CD4-positive, alpha-beta memory T cell (primary cell): Measurements from ENCODE around the gene ATG5. TPM values are rescaled to one million over a fixed set of nuclear protein-coding genes. Genes with fewer than 3 reads are reported as not detected.

Experiments
- CTCF ChIA-PET: fragments of 350-600 bp; sonication (Branson Sonifier 250); formaldehyde crosslinking; loops from one replicate; lab custom pipeline; 2021; ENCODE audit warnings: inconsistent platforms; ENCODE audit not compliant: partially characterized antibody; lab: Charles Lee
- POLR2A ChIA-PET: fragments of 350-600 bp; sonication (Branson Sonifier 250); formaldehyde crosslinking; loops from one replicate; lab custom pipeline; 2021; ENCODE audit not compliant: partially characterized antibody; lab: Charles Lee
- DNase-seq, 5 donors: peaks; one replicate each; pipeline versions ENCODE4 v3.0.0 to v3.0.0-alpha.2; 2020 to 2022; ENCODE audit warnings: mixed read lengths in 1 of 5
- H3K27ac ChIP-seq: one replicate; pipeline ENCODE4 v1.7.0; 2013; ENCODE audit warnings: low read depth, low read length
- H3K27me3 ChIP-seq: 2 replicates; pipeline ENCODE4 v1.7.0; 2013; ENCODE audit warnings: mild to moderate bottlenecking, low read length, moderate library complexity; ENCODE audit not compliant: insufficient read depth
- H3K36me3 ChIP-seq: 2 replicates; pipeline ENCODE4 v1.7.0; 2013; ENCODE audit warnings: mild to moderate bottlenecking, low read length, moderate library complexity; ENCODE audit not compliant: insufficient read depth
- H3K4me1 ChIP-seq: 2 replicates; pipeline ENCODE4 v1.7.0; 2013; ENCODE audit warnings: mild to moderate bottlenecking, low read length, moderate library complexity; ENCODE audit not compliant: insufficient read depth
- H3K4me3 ChIP-seq, 2 donors: one replicate each; pipeline ENCODE4 v1.7.0; 2013; ENCODE audit warnings: low read length in 2 of 2, mild to moderate bottlenecking in 1 of 2
- H3K9me3 ChIP-seq, 2 donors: one replicate each; pipeline ENCODE4 v1.7.0; 2013; ENCODE audit warnings: low read length in 2 of 2, control low read depth in 1 of 2; ENCODE audit not compliant: control insufficient read depth in 1 of 2
- H3K27ac Mint-ChIP-seq, 7 donors: one replicate each; pipeline ENCODE4 v1.8.0; 2020 to 2021; ENCODE audit warnings: mixed read lengths in 7 of 7, mild to moderate bottlenecking in 6 of 7, inconsistent platforms in 3 of 7, moderate library complexity in 3 of 7
- H3K27me3 Mint-ChIP-seq, 2 donors: one replicate each; pipeline ENCODE4 v1.8.0; 2020 to 2021; ENCODE audit warnings: mixed read lengths in 2 of 2
- H3K36me3 Mint-ChIP-seq, 2 donors: one replicate each; pipeline ENCODE4 v1.8.0; 2020 to 2021; ENCODE audit warnings: mixed read lengths in 2 of 2, inconsistent platforms in 1 of 2, mild to moderate bottlenecking in 1 of 2
- H3K4me1 Mint-ChIP-seq, 4 donors: one replicate each; pipeline ENCODE4 v1.8.0; 2020 to 2021; ENCODE audit warnings: mixed read lengths in 4 of 4, mild to moderate bottlenecking in 1 of 4
- H3K4me3 Mint-ChIP-seq, 8 donors: one replicate each; pipeline ENCODE4 v1.8.0; 2020 to 2021; ENCODE audit warnings: mixed read lengths in 8 of 8, mild to moderate bottlenecking in 7 of 8, moderate library complexity in 6 of 8, inconsistent platforms in 3 of 8
- H3K9me3 Mint-ChIP-seq, 8 donors: one replicate each; pipeline ENCODE4 v1.8.0; 2020 to 2021; ENCODE audit warnings: mixed read lengths in 8 of 8, mild to moderate bottlenecking in 5 of 8, inconsistent platforms in 3 of 8, moderate library complexity in 1 of 8
- intact Hi-C: fragments of 100-400 bp; cut with micrococcal nuclease; formaldehyde crosslinking; loops from one replicate; pipeline ENCODE4 v1.15.1; 2023
- polyA plus RNA-seq, 2 donors: library from polyadenylated mRNA; unstranded; fragments of 300-500 nt; fragmentation: Illumina TruSeq; gene quantifications; one replicate each; pipeline ENCODE4 v1.2.3, GENCODE V29; 2021
- total RNA-seq, 2 experiments: library from RNA; stranded (reverse); gene quantifications; one replicate each; pipeline ENCODE4 v1.2.3, GENCODE V29; 2021

Gene ATG5
- total and polyA plus RNA-seq, 4 experiments from 2014 or later = 26.8 to 49.7 (median 35.2) TPM

- H3K36me3 ChIP-seq = peaks cover 6% of the 10 kb centered on the region
- Mint-ChIP-seq H3K27ac (no peak overlapping the region), H3K4me3 (no peak overlapping the region), H3K9me3 (no peaks in the 10 kb centered on the region), H3K36me3 (peaks cover 27 to 29% of the 10 kb centered on the region in 2 donors), H3K4me1 (peaks cover 8 to 25% (median 15%) of the 10 kb centered on the region in 4 donors), H3K27me3 (no peaks in the 10 kb centered on the region)
- peaks cover 9% of the 10 kb centered on the region for H3K4me1 ChIP-seq
- POLR2A ChIA-PET = interaction anchor here (1.0 kb wide), 1 partner anchor 33 kb away, joined by 6 read pairs; the partner anchor contains the start of gene ATG5
- no peak for DNase-seq
- CTCF ChIA-PET = no interaction called here
- intact Hi-C loops = no loop called here
- H3K9me3 ChIP-seq = no peaks in the 10 kb centered on the region
- no peaks in the 10 kb centered on the region for H3K27me3 ChIP-seq
- H3K4me3 ChIP-seq = no peak overlapping the region
- H3K27ac ChIP-seq = no peak overlapping the region
These were observed 32.4 kb downstream of the ATG5 start for GRCh38 chr6:106293116-106293515.

DNA sequence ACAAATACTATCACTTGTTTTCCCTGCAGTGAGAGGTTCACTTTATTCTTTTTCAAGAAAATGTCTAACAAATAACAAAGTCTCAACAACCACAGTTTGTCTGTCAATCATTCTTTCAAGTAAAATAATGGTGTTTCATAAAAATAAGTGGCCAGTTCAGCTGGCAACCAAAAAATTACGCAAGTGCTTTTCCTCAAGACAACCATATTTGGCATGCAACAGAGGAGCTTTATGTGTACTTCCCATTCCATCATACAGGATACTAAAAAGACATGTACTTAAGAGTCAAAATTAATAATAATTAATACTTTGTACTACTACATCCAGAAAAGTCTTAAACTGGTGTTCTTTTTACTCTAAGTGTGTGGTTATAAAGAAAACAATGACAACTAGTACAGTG is 34.6 kb downstream of the ATG5 start:
- Histone ChIP-seq H3K36me3 (peaks cover 6% of the 10 kb centered on the region), H3K4me1 (peaks cover 9% of the 10 kb centered on the region), H3K27ac (no peak overlapping the region), H3K27me3 (no peaks in the 10 kb centered on the region), H3K9me3 (no peaks in the 10 kb centered on the region), H3K4me3 (no peak overlapping the region)
- Mint-ChIP-seq H3K27me3 (no peaks in the 10 kb centered on the region), H3K4me1 (peaks cover 12 to 36% (median 24%) of the 10 kb centered on the region in 4 donors), H3K36me3 (peaks cover 35 to 41% of the 10 kb centered on the region in 2 donors), H3K27ac (no peak overlapping the region), H3K4me3 (no peak overlapping the region), H3K9me3 (no peaks in the 10 kb centered on the region)
- intact Hi-C loops = no loop called here
- DNase-seq = no peak
- CTCF ChIA-PET = no interaction called here
- POLR2A ChIA-PET = no interaction called here

DNA sequence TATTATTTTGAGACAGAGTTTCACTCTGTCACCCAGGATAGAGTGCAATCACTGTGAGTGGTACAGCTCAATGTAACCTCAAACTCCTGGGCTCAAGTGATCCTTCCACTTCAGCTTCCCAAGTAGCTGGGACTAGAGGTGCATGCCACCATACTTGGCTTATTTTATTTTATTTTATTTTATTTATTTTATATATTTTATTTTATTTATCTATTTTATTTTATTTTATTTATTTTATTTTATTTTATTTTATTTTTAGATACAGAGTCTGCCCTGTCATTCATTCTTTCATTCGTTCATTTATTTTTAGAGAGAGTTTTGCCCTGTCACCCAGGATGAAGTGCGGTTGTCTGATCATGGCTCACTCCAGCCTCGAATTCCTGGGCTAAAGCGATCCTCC is 35.5 kb downstream of the ATG5 start:
- Mint-ChIP-seq H3K27ac (no peak overlapping the region), H3K4me3 (no peak overlapping the region), H3K27me3 (no peaks in the 10 kb centered on the region), H3K36me3 (peaks cover 37 to 46% of the 10 kb centered on the region in 2 donors), H3K4me1 (peaks cover 14 to 38% (median 26%) of the 10 kb centered on the region in 4 donors), H3K9me3 (no peaks in the 10 kb centered on the region)
- Histone ChIP-seq H3K27ac (no peak overlapping the region), H3K27me3 (no peaks in the 10 kb centered on the region), H3K36me3 (peaks cover 6% of the 10 kb centered on the region), H3K4me1 (peaks cover 9% of the 10 kb centered on the region), H3K9me3 (no peaks in the 10 kb centered on the region), H3K4me3 (no peak overlapping the region)
- intact Hi-C loops = no loop called here
- DNase-seq = no peak
- ChIA-PET POLR2A (interaction anchor here (0.9 kb wide), 1 partner anchor 9 kb away, joined by 5 read pairs; no protein-coding TSS in a partner anchor), CTCF (no interaction called here)

- intact Hi-C loops = no loop called here
- ChIA-PET POLR2A (no interaction called here), CTCF (no interaction called here)
- Histone ChIP-seq H3K9me3 (no peaks in the 10 kb centered on the region), H3K27me3 (no peaks in the 10 kb centered on the region), H3K4me1 (peaks cover 9% of the 10 kb centered on the region), H3K4me3 (no peak overlapping the region), H3K27ac (no peak overlapping the region), H3K36me3 (peaks cover 6% of the 10 kb centered on the region)
- Mint-ChIP-seq H3K36me3 (peaks cover 30 to 45% of the 10 kb centered on the region in 2 donors), H3K9me3 (no peaks in the 10 kb centered on the region), H3K4me3 (no peak overlapping the region), H3K27ac (peak overlapping the region in 1 of 7 donors; percentile 59), H3K27me3 (no peaks in the 10 kb centered on the region), H3K4me1 (peaks cover 15 to 43% (median 34%) of the 10 kb centered on the region in 4 donors)
- DNase-seq = no peak
These were observed 38.3 kb downstream of the ATG5 start for GRCh38 chr6:106287215-106287614.

GRCh38 chr6:106286746-106287145 is 38.8 kb downstream of the ATG5 start:
- no peak overlapping the region for H3K4me3 ChIP-seq
- no peak for DNase-seq
- intact Hi-C loops = no loop called here
- Mint-ChIP-seq H3K27ac (peak overlapping the region in 2 of 7 donors; percentile 21 to 59), H3K36me3 (peaks cover 25 to 41% of the 10 kb centered on the region in 2 donors), H3K9me3 (no peaks in the 10 kb centered on the region), H3K4me3 (no peak overlapping the region), H3K4me1 (peaks cover 18 to 43% (median 37%) of the 10 kb centered on the region in 4 donors), H3K27me3 (no peaks in the 10 kb centered on the region)
- ChIA-PET POLR2A (no interaction called here), CTCF (no interaction called here)
- no peak overlapping the region for H3K27ac ChIP-seq
- peaks cover 1% of the 10 kb centered on the region for H3K36me3 ChIP-seq
- peaks cover 9% of the 10 kb centered on the region for H3K4me1 ChIP-seq
- H3K9me3 ChIP-seq = no peaks in the 10 kb centered on the region
- no peaks in the 10 kb centered on the region for H3K27me3 ChIP-seq

DNA sequence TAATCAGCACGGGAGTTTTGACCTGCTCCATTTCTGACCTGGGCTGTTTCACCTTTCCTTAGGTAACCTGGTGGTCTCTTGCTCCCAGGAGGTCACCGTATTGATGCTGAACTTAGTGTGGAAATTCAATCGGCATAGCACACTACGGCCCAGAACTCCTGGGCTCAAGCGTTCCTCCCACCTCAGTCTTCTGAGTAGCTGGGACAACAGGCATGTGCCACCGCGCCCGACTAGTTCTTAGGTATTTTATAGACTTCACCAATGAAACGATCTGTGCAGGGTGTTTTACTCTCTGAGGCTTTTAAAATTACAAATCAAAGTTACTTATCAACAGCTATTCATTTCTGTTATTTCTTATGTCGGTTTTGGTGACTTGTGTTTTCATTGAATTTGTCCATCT is 42.1 kb downstream of the ATG5 start:
- H3K9me3 Mint-ChIP-seq = no peaks in the 10 kb centered on the region
- no peak overlapping the region for H3K27ac Mint-ChIP-seq
- ChIA-PET CTCF (interaction anchor here (0.6 to 1.5 kb wide), 2 partner anchors 51 to 60 kb away, joined by 3 read pairs; no protein-coding TSS in a partner anchor), POLR2A (no interaction called here)
- Histone ChIP-seq H3K27me3 (no peaks in the 10 kb centered on the region), H3K27ac (no peak overlapping the region), H3K9me3 (no peaks in the 10 kb centered on the region), H3K4me3 (no peak overlapping the region), H3K4me1 (no peaks in the 10 kb centered on the region), H3K36me3 (no peaks in the 10 kb centered on the region)
- H3K36me3 Mint-ChIP-seq = peaks cover 23 to 40% of the 10 kb centered on the region in 2 donors
- no peaks in the 10 kb centered on the region for H3K27me3 Mint-ChIP-seq
- DNase-seq = no peak
- intact Hi-C loops = no loop called here
- peaks cover 20 to 49% (median 39%) of the 10 kb centered on the region in 4 donors for H3K4me1 Mint-ChIP-seq
- no peak overlapping the region for H3K4me3 Mint-ChIP-seq

- Histone ChIP-seq H3K4me3 (no peak overlapping the region), H3K36me3 (no peaks in the 10 kb centered on the region), H3K4me1 (no peaks in the 10 kb centered on the region), H3K9me3 (no peaks in the 10 kb centered on the region), H3K27me3 (no peaks in the 10 kb centered on the region), H3K27ac (no peak overlapping the region)
- no peak for DNase-seq
- Mint-ChIP-seq H3K4me1 (peaks cover 20 to 41% (median 33%) of the 10 kb centered on the region in 4 donors), H3K36me3 (peaks cover 24 to 36% of the 10 kb centered on the region in 2 donors), H3K27me3 (no peaks in the 10 kb centered on the region), H3K9me3 (no peaks in the 10 kb centered on the region), H3K4me3 (no peak overlapping the region), H3K27ac (peak overlapping the region in 1 of 7 donors; percentile 57)
- CTCF ChIA-PET = interaction anchor here (1.3 kb wide), 1 partner anchor 19 kb away, joined by 3 read pairs; no protein-coding TSS in a partner anchor
- intact Hi-C loops = no loop called here
- POLR2A ChIA-PET = no interaction called here
These were observed 43.9 kb downstream of the ATG5 start for GRCh38 chr6:106281661-106282060.
